Memory B cell (primary cell): Measurements from ENCODE around the gene ACOT11.

Source experiments
- ATAC-seq: fragments of 150-1000 bp; cut with Tn5 transposase; 2 replicates; pipeline ENCODE4 v1.10.0; 2021; ENCODE audit warnings: low read depth, mild to moderate bottlenecking, moderate library complexity
- DNase-seq, 2 donors: peaks; one replicate each; pipeline ENCODE4 v3.0.0; 2022; ENCODE audit warnings: low spot score in 2 of 2
- H3K27ac Mint-ChIP-seq: one replicate; pipeline ENCODE4 v1.8.0; 2022; ENCODE audit warnings: mild to moderate bottlenecking, moderate library complexity, mixed read lengths
- H3K27me3 Mint-ChIP-seq: one replicate; pipeline ENCODE4 v1.8.0; 2022; ENCODE audit warnings: mixed read lengths
- H3K36me3 Mint-ChIP-seq: one replicate; pipeline ENCODE4 v1.8.0; 2022; ENCODE audit warnings: mild to moderate bottlenecking, mixed read lengths
- H3K4me1 Mint-ChIP-seq: one replicate; pipeline ENCODE4 v1.8.0; 2022; ENCODE audit warnings: mixed read lengths
- H3K4me3 Mint-ChIP-seq: one replicate; pipeline ENCODE4 v1.8.0; 2022; ENCODE audit warnings: mild to moderate bottlenecking, moderate library complexity, mixed read lengths
- H3K9me3 Mint-ChIP-seq: one replicate; pipeline ENCODE4 v1.8.0; 2022; ENCODE audit warnings: mixed read lengths

ACOT11 gene

GRCh38 chr1:54565113-54565501, 17.1 kb downstream of the ACOT11 start:
- DNase-seq = no peak
- no peaks in the 10 kb centered on the region for H3K4me1 Mint-ChIP-seq
- peaks cover 12% of the 10 kb centered on the region for H3K27me3 Mint-ChIP-seq
- H3K36me3 Mint-ChIP-seq = no peaks in the 10 kb centered on the region
- H3K9me3 Mint-ChIP-seq = no peaks in the 10 kb centered on the region
- no peak for ATAC-seq
- no peak overlapping the region for H3K27ac Mint-ChIP-seq
- no peak overlapping the region for H3K4me3 Mint-ChIP-seq

GRCh38 chr1:54566438-54567141, 18.6 kb downstream of the ACOT11 start:
- H3K27ac Mint-ChIP-seq = no peak overlapping the region
- H3K4me1 Mint-ChIP-seq = no peaks in the 10 kb centered on the region
- ATAC-seq (no peak), DNase-seq (no peak)
- no peaks in the 10 kb centered on the region for H3K36me3 Mint-ChIP-seq
- H3K4me3 Mint-ChIP-seq = no peak overlapping the region
- H3K9me3 Mint-ChIP-seq = no peaks in the 10 kb centered on the region
- peaks cover 12% of the 10 kb centered on the region for H3K27me3 Mint-ChIP-seq

- H3K27ac Mint-ChIP-seq = no peak overlapping the region
- H3K36me3 Mint-ChIP-seq = no peaks in the 10 kb centered on the region
- H3K27me3 Mint-ChIP-seq = peaks cover 14% of the 10 kb centered on the region
- no peaks in the 10 kb centered on the region for H3K4me1 Mint-ChIP-seq
- no peak for ATAC-seq
- no peak for DNase-seq
- no peaks in the 10 kb centered on the region for H3K9me3 Mint-ChIP-seq
- H3K4me3 Mint-ChIP-seq = no peak overlapping the region
These were observed 19.9 kb downstream of the ACOT11 start for GRCh38 chr1:54567961-54568360.

DNA sequence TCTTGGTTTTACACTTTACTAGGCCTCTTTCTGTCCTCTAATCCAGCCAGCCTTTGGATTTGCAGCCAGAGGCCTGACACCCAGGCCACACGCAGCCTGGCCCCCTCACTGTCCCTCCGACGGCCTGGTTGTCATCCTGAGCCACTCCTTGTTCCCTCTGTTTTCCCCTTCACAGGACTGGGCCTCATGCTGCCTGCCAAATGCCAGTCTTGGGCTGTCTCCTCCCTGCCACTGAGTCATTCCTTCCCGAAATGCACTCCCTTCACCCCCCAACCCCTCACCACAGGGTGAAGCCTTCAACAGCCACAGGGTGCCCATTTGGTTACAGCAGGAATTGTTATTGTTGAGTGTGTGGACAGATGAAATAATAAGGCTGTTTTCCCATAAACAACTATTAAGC, 21.3 kb downstream of the ACOT11 start:
- Mint-ChIP-seq H3K27ac (no peak overlapping the region), H3K9me3 (no peaks in the 10 kb centered on the region), H3K27me3 (peaks cover 14% of the 10 kb centered on the region), H3K36me3 (no peaks in the 10 kb centered on the region), H3K4me1 (no peaks in the 10 kb centered on the region), H3K4me3 (no peak overlapping the region)
- DNase-seq (no peak), ATAC-seq (no peak)

- Mint-ChIP-seq H3K36me3 (no peaks in the 10 kb centered on the region), H3K4me3 (no peak overlapping the region), H3K4me1 (no peaks in the 10 kb centered on the region), H3K27me3 (peaks cover 17% of the 10 kb centered on the region), H3K27ac (no peak overlapping the region), H3K9me3 (no peaks in the 10 kb centered on the region)
- no peak for ATAC-seq
- DNase-seq = no peak
These were observed 22.1 kb downstream of the ACOT11 start for GRCh38 chr1:54570161-54570560.

GRCh38 chr1:54571326-54571725, 23.3 kb downstream of the ACOT11 start:
- no peak overlapping the region for H3K27ac Mint-ChIP-seq

GRCh38 chr1:54571803-54572541, 23.9 kb downstream of the ACOT11 start:
- no peaks in the 10 kb centered on the region for H3K9me3 Mint-ChIP-seq
- H3K4me3 Mint-ChIP-seq = no peak overlapping the region
- no peak for ATAC-seq
- peaks cover 17% of the 10 kb centered on the region for H3K27me3 Mint-ChIP-seq
- H3K27ac Mint-ChIP-seq = no peak overlapping the region
- no peaks in the 10 kb centered on the region for H3K4me1 Mint-ChIP-seq
- H3K36me3 Mint-ChIP-seq = no peaks in the 10 kb centered on the region
- no peak for DNase-seq

More at GRCh38 chr1:54571326-54571725, 23.3 kb downstream of the ACOT11 start:
- ATAC-seq (no peak), DNase-seq (no peak)
- Mint-ChIP-seq H3K27me3 (peaks cover 17% of the 10 kb centered on the region), H3K9me3 (no peaks in the 10 kb centered on the region), H3K4me1 (no peaks in the 10 kb centered on the region), H3K36me3 (no peaks in the 10 kb centered on the region), H3K4me3 (no peak overlapping the region)

- Mint-ChIP-seq H3K27ac (no peak overlapping the region), H3K36me3 (no peaks in the 10 kb centered on the region), H3K27me3 (peaks cover 15% of the 10 kb centered on the region), H3K9me3 (no peaks in the 10 kb centered on the region), H3K4me3 (no peak overlapping the region), H3K4me1 (no peaks in the 10 kb centered on the region)
- ATAC-seq = no peak
- DNase-seq = no peak
These were observed 24.5 kb downstream of the ACOT11 start for GRCh38 chr1:54572542-54572850.

- Mint-ChIP-seq H3K36me3 (no peaks in the 10 kb centered on the region), H3K4me1 (no peaks in the 10 kb centered on the region), H3K4me3 (no peak overlapping the region), H3K27me3 (peaks cover 8% of the 10 kb centered on the region), H3K27ac (no peak overlapping the region), H3K9me3 (no peaks in the 10 kb centered on the region)
- DNase-seq (no peak), ATAC-seq (no peak)
These were observed 26.2 kb downstream of the ACOT11 start for GRCh38 chr1:54574158-54574778.

DNA sequence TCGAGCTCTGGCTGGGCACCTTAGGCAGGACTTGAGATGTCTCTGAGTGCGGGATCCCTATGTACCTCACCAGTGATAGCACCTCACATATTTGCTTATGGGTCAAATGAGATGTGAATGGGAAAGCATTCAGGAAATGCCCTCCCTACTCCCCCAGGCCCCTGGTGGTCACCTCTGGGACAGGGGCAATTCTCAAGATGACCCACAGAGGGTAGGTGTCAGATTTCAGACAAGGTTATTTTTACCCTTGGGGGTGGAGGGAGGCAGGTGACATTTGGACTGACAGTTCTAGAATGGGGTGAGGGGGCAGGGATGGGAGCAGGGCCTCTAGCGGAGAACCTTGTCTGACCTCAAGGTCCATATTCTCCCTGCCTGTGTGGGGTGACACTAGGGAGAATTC, 27.1 kb downstream of the ACOT11 start:
- Mint-ChIP-seq H3K4me1 (no peaks in the 10 kb centered on the region), H3K27me3 (peaks cover 6% of the 10 kb centered on the region), H3K9me3 (no peaks in the 10 kb centered on the region), H3K4me3 (no peak overlapping the region), H3K36me3 (no peaks in the 10 kb centered on the region), H3K27ac (no peak overlapping the region)
- DNase-seq (no peak), ATAC-seq (no peak)

DNA sequence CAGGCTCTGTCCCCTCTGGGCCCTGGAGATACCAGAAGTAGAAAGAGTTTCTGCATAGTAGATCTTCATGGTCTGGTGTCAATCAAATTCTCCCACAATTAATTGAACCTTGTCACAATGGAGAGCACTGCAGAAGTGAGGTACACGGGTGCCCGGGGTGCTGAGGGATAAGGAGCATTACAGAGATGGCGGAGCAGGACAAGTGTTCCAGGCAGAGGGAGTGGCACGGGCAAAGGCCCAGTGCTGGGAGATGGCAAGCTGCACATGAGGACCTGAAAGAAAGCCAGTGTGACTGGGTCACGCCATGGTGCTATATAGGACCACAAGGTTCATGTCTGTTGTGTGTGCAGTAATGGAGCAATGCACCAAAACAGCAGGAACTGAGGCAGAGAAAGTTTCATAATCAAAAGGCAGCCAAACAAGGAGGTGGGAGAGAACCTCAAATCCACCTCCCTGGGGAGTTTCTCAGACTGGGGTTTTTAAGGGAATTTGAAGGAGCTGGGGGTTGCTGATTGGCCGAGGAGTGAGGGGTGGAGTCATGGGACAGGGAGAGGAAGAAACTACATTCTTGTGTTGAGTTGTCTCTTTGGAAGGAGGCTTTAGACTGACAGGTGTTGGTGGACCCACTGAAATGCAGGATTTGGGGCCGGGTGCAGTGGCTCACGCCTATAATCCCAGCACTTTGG, 27.7 kb downstream of the ACOT11 start:
- Mint-ChIP-seq H3K36me3 (no peaks in the 10 kb centered on the region), H3K4me3 (no peak overlapping the region), H3K4me1 (no peaks in the 10 kb centered on the region), H3K27me3 (peaks cover 6% of the 10 kb centered on the region), H3K9me3 (no peaks in the 10 kb centered on the region), H3K27ac (no peak overlapping the region)
- no peak for DNase-seq
- ATAC-seq = no peak

- no peaks in the 10 kb centered on the region for H3K4me1 Mint-ChIP-seq
- H3K4me3 Mint-ChIP-seq = no peak overlapping the region
- H3K27ac Mint-ChIP-seq = no peak overlapping the region
- no peaks in the 10 kb centered on the region for H3K9me3 Mint-ChIP-seq
- ATAC-seq (no peak), DNase-seq (no peak)
- H3K36me3 Mint-ChIP-seq = no peaks in the 10 kb centered on the region
- H3K27me3 Mint-ChIP-seq = peaks cover 4% of the 10 kb centered on the region
These were observed 29.6 kb downstream of the ACOT11 start for GRCh38 chr1:54577612-54578011.

- H3K36me3 Mint-ChIP-seq = no peaks in the 10 kb centered on the region
- H3K4me3 Mint-ChIP-seq = no peak overlapping the region
- H3K9me3 Mint-ChIP-seq = no peaks in the 10 kb centered on the region
- DNase-seq (no peak), ATAC-seq (no peak)
- peaks cover 3% of the 10 kb centered on the region for H3K27me3 Mint-ChIP-seq
- H3K27ac Mint-ChIP-seq = no peak overlapping the region
- no peaks in the 10 kb centered on the region for H3K4me1 Mint-ChIP-seq
These were observed 31.3 kb downstream of the ACOT11 start for GRCh38 chr1:54579337-54579781.

DNA sequence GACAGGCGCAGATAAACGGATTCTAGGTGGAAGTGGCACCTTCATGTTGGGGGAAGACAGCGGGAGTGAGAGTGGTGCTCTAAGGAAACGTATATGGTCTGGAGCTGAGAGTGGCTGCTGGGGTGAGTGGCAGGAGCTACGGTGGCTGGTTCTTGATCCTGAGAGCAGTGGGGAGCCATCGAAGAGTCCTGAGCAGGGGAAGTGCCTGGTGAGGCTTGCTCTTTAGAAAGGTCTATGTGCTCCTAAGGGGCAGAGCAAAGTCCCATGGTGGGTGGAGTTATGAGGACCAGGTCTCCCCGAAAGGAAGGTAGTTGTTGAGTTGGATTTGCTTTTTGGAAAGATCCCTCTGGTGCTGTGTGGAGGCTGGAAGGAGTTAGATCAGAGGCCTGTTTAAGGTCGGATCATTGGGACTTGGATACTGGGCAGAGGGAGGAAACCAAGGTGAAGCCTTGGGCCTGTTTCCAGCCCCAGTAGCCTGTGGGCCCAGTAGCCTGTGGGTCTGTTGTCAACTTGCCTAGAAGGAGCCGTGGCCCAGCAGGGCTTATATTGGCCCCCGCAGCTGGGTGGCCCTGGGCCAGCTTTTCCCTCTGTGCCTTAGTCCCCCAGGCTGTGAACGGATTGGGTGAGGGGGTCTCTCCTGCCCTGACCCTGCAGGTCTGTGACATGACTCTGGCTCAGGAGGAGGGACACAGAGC, 33.0 kb downstream of the ACOT11 start:
- no peaks in the 10 kb centered on the region for H3K36me3 Mint-ChIP-seq
- DNase-seq = no peak
- ATAC-seq = no peak
- no peaks in the 10 kb centered on the region for H3K27me3 Mint-ChIP-seq
- H3K4me3 Mint-ChIP-seq = no peak overlapping the region
- H3K9me3 Mint-ChIP-seq = no peaks in the 10 kb centered on the region
- no peaks in the 10 kb centered on the region for H3K4me1 Mint-ChIP-seq
- H3K27ac Mint-ChIP-seq = no peak overlapping the region
